HG03520 (cell line): ENCODE data around the gene DLEU7.

Source experiments
- ATAC-seq: cut with Tn5 transposase; IDR thresholded peaks from one replicate; pipeline ENCODE4 v1.9.1; 2021; ENCODE audit warnings: mild to moderate bottlenecking, moderate library complexity; ENCODE audit not compliant: unreplicated experiment

Gene DLEU7

DNA sequence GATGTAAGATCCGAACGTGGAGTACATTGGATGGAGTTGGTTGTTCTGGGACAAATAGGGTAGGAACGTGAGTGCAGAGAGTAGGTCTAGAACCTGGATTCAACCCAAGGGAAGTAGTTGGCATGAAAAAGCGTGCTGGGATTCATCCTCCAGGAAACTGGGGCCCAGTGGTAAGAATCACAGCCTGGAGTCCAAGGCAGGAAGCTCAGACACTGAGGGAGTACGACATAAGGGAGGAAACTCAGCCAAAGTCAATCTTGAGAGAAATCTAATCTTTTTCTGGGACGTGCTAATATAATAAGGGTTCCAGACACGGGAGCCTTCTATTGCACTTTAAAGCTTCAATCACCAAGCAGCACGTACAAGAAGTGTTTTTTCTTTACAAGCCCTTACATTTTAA is 46.4 kb downstream of the DLEU7 start:
- ATAC-seq, result no peak

DNA sequence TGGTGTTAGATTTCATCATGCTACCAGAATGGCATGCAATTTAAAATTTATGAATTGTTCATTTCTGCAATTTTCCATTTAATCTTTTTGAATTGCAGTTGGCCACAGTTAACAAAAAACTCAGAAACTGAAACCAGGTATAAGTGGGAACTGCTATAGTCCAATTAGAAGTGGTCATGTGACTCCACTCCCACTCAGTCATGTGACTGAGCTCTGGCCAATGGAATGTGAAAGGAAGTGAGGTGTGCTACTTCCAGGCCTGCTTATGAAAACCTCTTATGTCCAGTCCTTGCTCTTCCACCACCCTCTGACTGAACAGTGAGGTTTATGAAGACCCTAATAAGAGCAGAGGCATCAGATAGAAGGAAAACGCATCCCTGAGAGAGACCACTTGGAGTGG is 47.0 kb downstream of the DLEU7 start:
- ATAC-seq, result no peak

DNA sequence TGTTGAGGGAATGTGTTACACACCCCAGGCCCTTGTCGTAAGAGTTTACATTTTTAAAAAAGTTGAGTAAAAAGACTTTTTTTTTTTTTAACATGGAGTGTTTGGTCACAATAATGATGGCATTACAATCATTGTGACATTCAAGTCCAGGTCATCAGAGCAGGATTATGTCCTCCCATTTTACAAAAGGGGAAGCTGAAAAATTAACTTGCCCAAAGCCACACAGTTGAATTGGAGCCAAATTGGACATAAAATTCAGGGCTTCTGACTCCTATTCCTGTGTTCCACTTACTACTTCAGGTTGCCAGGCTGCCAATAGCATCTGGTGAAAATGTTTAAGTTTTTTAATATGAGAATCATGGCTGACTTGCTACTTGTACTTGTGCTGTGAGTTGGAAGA is 49.3 kb downstream of the DLEU7 start:
- ATAC-seq, result no peak

DNA sequence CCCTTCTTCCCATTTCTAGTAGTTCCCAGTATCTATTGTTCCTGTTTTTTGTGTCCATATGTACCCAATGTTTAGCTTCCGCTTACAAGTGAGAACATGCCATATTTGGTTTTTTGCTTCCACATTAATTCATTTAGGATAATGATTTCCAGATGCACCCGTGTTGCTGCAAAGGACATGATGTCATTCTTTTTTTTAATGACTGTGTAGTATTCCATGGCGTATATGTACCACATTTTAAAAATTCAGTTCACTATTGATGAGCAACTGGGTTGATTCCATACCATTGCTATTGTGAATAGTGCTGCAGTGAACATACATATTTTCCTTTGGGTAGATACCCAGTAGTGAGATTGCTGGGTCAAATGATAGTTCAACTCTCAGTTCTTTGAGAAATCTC is 50.5 kb downstream of the DLEU7 start:
- ATAC-seq, result no peak

DNA sequence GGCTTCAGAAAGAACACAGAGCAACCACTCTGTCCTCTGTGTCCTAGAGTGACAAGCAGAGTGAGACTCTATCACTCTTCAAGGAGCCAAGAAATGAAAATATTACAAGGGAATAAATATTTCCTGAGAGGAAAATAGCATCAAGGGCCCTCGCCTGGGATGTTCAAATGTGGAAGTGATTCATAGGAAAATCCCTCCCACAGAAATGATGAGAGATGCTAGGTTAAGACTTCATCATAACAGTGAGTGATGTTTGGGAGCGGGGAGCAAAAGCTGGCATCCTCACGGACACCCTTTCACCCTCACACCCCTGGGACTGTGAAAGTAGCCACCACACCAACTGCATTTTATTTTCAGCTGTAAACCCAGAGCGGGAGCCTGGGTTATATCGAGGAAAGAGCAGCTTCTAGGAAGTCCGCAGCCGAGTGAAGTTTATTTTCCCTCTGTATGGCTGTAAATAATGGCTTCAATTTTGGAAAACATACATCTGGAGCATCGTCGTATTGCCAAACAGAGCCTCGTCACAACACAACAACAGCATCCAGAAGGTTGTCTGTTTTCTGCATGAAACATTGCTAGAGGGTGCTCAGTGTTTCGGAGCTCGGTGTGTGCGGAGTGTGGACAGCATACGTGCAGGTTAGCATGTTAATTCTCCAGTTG is 54.8 kb downstream of the DLEU7 start:
- ATAC-seq, result no peak

DNA sequence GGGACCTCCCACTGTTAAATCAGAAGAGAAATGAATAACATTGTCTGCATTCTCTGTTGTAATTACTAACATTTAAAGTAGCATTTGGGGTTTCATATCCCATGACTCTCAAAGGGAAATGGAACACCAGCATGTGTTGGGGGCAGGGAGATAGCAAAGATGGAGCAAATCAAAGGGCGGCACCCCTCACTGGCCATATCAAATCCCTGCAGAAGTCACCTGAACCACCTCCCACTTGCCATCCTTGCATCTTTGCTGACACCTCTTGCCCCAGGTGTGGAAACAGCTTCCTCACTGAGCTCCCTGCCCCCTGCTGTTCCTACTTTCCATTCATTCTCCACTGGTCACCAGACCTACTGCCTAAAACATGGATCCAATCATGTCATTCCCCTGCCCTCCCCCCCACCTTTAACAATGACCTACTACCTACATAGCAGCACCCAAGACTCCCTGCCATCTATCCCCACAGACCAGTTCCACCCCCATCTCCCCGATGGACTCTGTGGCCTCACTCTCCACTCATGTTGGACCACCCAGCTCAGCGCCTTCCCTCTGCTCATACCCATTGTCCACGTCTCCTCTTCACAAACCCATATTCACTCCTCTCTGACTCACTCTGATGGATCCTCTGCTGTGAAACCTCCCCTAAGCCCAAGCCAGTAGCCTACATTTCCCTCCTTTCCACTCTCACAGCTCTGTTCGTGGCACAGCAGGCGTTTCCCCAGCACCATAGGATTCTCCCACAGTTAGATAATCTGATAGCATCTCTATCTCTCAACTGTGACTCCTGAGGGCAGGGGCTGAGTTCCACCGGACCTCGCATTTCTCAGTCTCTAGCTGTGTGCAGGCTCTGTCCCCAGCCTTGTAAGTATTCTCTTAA is 55.9 kb downstream of the DLEU7 start:
- no peak for ATAC-seq

DNA sequence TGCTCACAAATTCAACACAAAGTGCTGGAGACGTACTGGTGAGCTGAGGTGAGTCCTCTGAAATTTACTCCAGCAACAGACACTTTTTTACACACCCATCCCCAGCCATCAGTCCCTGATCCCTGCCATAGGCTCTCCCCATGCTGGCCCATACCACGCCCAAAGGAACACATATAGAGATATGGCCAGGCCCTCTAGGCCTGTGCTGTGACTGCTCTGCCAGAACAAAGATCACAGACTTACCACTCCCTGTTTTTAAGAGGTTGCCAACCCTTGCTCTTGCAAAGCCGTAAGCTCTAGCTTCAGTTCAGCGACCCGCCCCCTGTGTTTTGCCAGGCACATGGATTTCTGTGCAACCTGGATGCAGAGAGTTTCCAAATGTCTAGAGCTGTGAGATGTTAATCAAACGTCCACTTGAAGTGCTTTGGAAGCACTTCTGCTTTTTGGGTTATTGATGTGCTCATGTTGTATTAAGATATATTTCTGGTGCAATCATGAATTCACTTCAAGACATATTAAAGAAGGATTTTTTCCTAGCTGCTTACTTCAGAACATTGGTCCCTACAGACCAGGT is 59.7 kb downstream of the DLEU7 start:
- ATAC-seq, result no peak

DNA sequence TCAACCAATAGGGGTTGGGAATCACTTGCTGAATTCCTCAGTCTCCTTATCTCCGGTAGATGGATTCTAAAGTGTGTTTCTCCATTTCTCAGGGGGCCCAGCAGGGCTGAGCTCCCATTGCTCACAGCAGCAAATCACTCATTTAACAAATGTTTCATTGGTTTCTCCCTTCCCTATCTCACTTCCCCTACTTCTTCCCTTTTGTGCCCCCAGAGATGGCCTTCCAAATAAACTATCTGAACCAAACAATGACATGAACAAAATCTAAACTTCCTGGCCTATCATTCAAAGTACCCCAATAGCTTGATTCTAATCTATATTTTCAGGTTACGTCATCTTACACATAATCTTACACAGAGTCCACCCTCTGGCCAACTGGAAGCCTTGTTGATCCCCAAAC is 60.4 kb downstream of the DLEU7 start:
- no peak for ATAC-seq

DNA sequence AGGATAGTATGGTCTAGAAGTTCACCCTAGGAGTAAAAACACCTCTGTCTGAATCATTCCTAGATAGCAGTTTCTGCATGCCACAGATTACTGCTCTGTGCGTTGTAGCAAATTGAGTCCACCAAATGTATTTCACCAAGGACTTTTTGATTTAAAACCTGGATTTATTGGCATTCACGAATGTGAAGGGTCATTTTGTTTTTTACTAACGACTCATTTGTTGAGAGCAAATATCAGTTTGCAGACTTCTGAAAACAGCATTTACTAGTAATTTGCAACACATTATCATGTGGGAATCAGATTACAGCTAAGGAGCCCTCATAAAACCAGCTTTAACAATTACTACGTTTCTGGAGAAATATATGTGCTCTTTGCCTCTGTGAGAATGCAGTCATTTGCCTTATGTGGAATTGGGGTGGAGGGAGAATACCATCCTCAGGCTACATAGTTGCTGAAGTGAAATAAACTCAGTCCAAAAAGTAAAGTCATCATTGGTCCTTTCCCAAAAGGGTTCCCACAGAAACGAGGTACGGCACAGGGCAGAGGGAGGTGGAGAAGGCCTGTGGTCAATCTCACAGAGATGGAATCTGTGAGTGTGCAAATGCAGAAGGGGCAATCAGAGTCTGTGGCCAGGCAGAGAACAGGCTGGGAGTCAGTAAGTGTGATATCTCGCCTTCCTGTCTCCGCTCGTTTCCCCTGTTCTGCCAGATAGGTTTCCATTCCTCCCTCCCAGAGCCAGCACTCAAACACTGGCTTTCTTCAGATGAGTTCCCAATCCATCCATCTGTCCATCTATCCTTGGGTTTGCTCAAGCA is 63.1 kb downstream of the DLEU7 start:
- no peak for ATAC-seq

DNA sequence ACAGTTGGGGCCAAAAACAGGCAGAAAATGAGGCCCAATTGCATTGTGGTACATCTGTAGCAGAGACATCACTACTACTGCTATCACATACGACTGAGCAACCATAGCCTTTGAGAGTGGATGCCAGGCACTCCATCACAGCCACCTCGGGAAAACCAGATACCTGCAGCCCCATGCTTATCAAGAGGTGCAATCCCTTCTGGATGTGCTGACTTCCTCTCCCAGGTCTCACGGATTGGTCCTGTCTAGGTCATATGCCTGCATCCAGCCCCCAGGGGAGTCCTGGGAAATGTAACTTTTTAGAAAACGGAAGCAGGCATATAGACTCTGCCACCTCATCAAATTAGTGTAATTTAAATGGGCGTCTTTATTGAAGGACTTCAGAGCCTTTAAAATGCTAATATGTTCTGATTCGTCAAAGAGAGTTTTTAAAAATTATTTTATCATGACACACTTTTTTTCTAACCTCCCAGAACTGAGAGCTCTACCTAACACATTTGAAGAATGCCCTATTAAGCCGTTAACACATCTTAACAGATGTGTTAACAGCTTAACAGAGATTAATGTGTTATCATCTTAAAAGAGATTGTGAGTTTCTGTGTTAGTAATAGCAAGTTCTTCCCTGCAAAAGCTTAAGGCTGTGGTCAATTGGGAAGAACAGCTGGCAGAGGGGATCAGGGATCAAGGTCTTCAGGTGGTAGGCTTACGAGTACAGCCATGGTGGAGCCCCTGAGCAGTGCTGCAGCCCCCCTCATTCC is 63.9 kb downstream of the DLEU7 start:
- no peak for ATAC-seq
